Measurements from ENCODE around the gene DMD. TPM values are rescaled to one million over a fixed set of nuclear protein-coding genes. Genes with fewer than 3 reads are reported as not detected.

Gene DMD
- total and polyA plus RNA-seq, 2 of the 13 experiments (the other 11 are each of a cell fraction or from before 2014, with no cell fraction given): 17.6 to 25.9 TPM

- POLR2A ChIA-PET: no interaction called here
- DNase-seq (ENCODE audit: low spot score): no peak
- FAIRE-seq: peak; percentile 80
- BruUV-seq (replicated peaks): no TSS peak
- 0 out of 2 replicates have a peak, but pooled peaks cover 10% of the 10 kb centered on the region for H3K4me1 ChIP-seq (ENCODE audit: insufficient read depth, low read length)
- H3K27me3 ChIP-seq (ENCODE audit: control insufficient read depth in 1 of 2, insufficient read depth in 2 of 2, low read length in 2 of 2): no peaks in the 10 kb centered on the region
- no peak overlapping the region for H3K4me2 ChIP-seq (ENCODE audit: low read depth, low read length)
- no peak overlapping the region for H3K9ac ChIP-seq (ENCODE audit: insufficient read depth, low read depth, low read length)
- peaks cover under 1% of the 10 kb centered on the region for H3K79me2 ChIP-seq (ENCODE audit: insufficient read depth, low read length)
- in situ Hi-C loops (cut with HindIII; ENCODE audit: extremely low pct_ligation_motif_present, low pct_unique_long_range_greater_than_20kb): no loop called here
- no peaks in the 10 kb centered on the region for H4K20me1 ChIP-seq (ENCODE audit: insufficient read depth, low read length)
- no peaks in the 10 kb centered on the region for H3K9me3 ChIP-seq (ENCODE audit: low read length)
- H3K36me3 ChIP-seq (replicated peaks in 1 of 2; ENCODE audit: control insufficient read depth in 1 of 2, insufficient read depth in 2 of 2, low read length in 2 of 2): peaks cover under 1 to 3% of the 10 kb centered on the region in 2 experiments; a peak in 4 of 5 replicates
- no peak overlapping the region for H3K4me3 ChIP-seq (replicated peaks in 1 of 3; ENCODE audit: insufficient read depth in 1 of 3, low read depth in 2 of 3, low read length in 3 of 3)
- intact Hi-C loops (cut with micrococcal nuclease; ENCODE audit: unreplicated experiment): loop anchor here (1.0 kb wide), 4 partner anchors 75 to 210 kb away; no protein-coding TSS in a partner anchor
- no peak overlapping the region for H3K27ac ChIP-seq (ENCODE audit: extremely low read length, insufficient read depth, low read length)
- peak; percentile 55; the same call in 2 of the 3 replicates for ATAC-seq
- no peak overlapping the region for H2AFZ ChIP-seq (ENCODE audit: low read length)
- CTCF ChIA-PET (ENCODE audit: low intra/inter-chr PET ratio, low total read pairs): interaction anchor here (1.1 to 1.9 kb wide), 2 partner anchors 80 to 210 kb away, joined by 3 to 7 read pairs; no protein-coding TSS in a partner anchor
- TF ChIP-seq SRSF9 (IDR thresholded peaks at IDR 0.05; ENCODE audit: borderline replicate concordance, insufficient read depth, low read depth, low read length, poor library complexity, severe bottlenecking) (no peak), CAMTA2 (CRISPR knock-in tag; IDR thresholded peaks at IDR 0.05; ENCODE audit: borderline replicate concordance) (no peak), SMC3 (IDR thresholded peaks at IDR 0.05; ENCODE audit: low read length) (peak; percentile 64), ZNF18 (CRISPR knock-in tag; IDR thresholded peaks at IDR 0.05; ENCODE audit: insufficient replicate concordance) (no peak), IRF2 (CRISPR knock-in tag; IDR thresholded peaks at IDR 0.05) (no peak), ZNF607 (CRISPR knock-in tag; IDR thresholded peaks at IDR 0.05; ENCODE audit: borderline replicate concordance) (no peak), RAD21 (CRISPR knock-in tag; IDR thresholded peaks at IDR 0.05) (peak; percentile 38; the same call in 1 of the 2 replicates), ZSCAN5A (CRISPR knock-in tag; IDR thresholded peaks at IDR 0.05; ENCODE audit: borderline replicate concordance) (no peak), CHD2 (IDR thresholded peaks at IDR 0.05; ENCODE audit: low read depth, low read length) (no peak), MZF1 (CRISPR knock-in tag; IDR thresholded peaks at IDR 0.05; ENCODE audit: borderline replicate concordance) (no peak), ZNF724P (CRISPR knock-in tag; IDR thresholded peaks at IDR 0.05; ENCODE audit: borderline replicate concordance) (no peak), CTCF (CRISPR knock-in tag; IDR thresholded peaks at IDR 0.05) (peak; percentile 51), ELK4 (CRISPR knock-in tag; IDR thresholded peaks at IDR 0.05; ENCODE audit: borderline replicate concordance) (no peak), MYC (CRISPR knock-in tag; IDR thresholded peaks at IDR 0.05; ENCODE audit: borderline replicate concordance) (no peak), ZNF3 (CRISPR knock-in tag; IDR thresholded peaks at IDR 0.05) (no peak), ZBTB49 (CRISPR knock-in tag; IDR thresholded peaks at IDR 0.05; ENCODE audit: borderline replicate concordance) (no peak), STAG1 (CRISPR knock-in tag; IDR thresholded peaks at IDR 0.05) (peak; percentile 61)
Observed at GRCh38 chrX:31213941-31214340, 1997.4 kb downstream of the DMD start.

Data from HepG2 (cell line).